Erythroblast (primary cell): Measurements from ENCODE around the gene ALG14.

Experiments used
- GATA1 ChIP-seq: IDR thresholded peaks from 2 replicates; pipeline ENCODE4 v1.6.1; 2011; ENCODE audit warnings: low read depth, mild to moderate bottlenecking, control low read depth, low read length, moderate library complexity
- POLR2A ChIP-seq: IDR thresholded peaks from 2 replicates; pipeline ENCODE4 v1.6.1; 2011; ENCODE audit warnings: mild to moderate bottlenecking, low read length

DNA sequence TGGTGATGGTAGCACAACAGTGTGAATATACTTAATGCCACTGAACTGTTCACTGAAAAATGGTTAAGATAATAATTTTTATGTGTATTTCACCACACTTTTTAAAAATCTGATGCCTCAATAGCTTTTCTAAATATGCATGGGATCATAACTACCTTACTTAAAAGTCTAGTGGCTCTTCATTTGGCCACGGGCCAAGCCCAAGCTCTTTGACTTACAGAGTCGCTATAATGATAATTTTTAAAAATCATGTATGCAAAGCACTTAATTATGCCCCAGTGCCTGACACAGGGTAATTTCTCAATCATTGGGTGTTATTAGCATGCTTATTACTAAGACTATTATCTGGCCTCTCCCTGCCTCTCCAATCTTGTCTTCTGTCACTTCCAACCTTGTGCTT is 138.2 kb downstream of the ALG14 start:
- TF ChIP-seq POLR2A (no peak), GATA1 (no peak)
